ENCODE measurements around the gene PHF5A.

PHF5A gene

DNA sequence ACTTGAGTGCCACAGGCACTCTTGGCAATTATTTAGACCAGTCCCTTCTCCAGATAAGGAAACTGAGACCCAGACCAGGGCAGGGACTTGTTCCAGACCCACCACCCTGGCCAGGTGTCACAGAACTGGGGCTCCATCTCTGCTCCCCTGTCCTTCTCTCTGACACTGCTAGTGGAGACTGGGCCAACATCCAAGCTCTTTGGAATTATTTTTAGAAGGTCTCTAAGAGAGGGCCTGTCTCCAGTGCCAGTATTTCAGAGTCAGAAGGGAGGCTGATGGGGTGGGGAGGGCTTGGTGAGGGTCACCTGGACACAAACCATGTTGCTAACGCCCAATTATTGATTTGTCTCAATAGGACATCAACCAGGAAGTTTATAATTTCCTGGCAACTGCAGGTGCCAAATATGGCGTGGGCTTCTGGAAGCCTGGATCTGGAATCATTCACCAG lies 43.1 kb upstream of the PHF5A start:
- H3K4me3 ChIP-seq (ENCODE audit: low read depth, low read length) = no peak overlapping the region
- no peak for TF ChIP-seq CTCF (IDR thresholded peaks at IDR 0.05; ENCODE audit: low read depth, low read length, missing control alignments)
- DNase-seq (ENCODE audit: low read depth) = no peak

GRCh38 chr22:41508770-41509170 lies 40.3 kb upstream of the PHF5A start:
- DNase-seq (ENCODE audit: low read depth) = no peak
- no peak for TF ChIP-seq CTCF (IDR thresholded peaks at IDR 0.05; ENCODE audit: low read depth, low read length, missing control alignments)
- H3K4me3 ChIP-seq (ENCODE audit: low read depth, low read length) = no peak overlapping the region

DNA sequence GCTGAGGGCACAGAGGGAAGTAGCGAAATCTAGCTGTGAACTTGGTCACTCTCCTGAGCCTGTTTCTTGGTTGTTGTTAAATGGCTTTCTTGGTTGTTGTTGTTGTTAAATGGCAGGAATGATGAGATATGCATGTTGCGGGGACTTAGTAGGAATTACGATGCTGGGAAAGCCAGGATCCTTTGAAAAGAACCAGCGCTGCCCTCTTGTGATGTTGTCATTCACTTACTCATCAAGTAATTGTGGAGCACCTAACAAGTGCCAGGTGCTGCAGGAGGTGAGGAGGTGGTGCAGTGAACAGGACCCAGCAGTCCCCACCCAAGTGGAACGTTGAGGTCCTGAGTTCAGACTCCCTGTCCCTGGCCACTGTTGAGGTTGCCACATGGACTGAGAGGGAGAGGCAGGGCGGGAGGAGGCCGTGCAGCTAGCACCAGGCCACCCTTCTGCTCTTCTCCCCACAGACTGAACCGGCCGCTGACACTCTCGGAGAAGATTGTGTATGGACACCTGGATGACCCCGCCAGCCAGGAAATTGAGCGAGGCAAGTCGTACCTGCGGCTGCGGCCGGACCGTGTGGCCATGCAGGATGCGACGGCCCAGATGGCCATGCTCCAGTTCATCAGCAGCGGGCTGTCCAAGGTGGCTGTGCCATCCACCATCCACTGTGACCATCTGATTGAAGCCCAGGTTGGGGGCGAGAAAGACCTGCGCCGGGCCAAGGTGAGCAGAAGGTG lies 39.0 kb upstream of the PHF5A start:
- no peak for TF ChIP-seq CTCF (IDR thresholded peaks at IDR 0.05; ENCODE audit: low read depth, low read length, missing control alignments)
- no peak overlapping the region for H3K4me3 ChIP-seq (ENCODE audit: low read depth, low read length)
- DNase-seq (ENCODE audit: low read depth) = no peak

GRCh38 chr22:41505511-41506220 lies 37.2 kb upstream of the PHF5A start:
- no peak for TF ChIP-seq CTCF (IDR thresholded peaks at IDR 0.05; ENCODE audit: low read depth, low read length, missing control alignments)
- no peak overlapping the region for H3K4me3 ChIP-seq (ENCODE audit: low read depth, low read length)
- DNase-seq (ENCODE audit: low read depth) = no peak

- no peak for DNase-seq (ENCODE audit: low read depth)
- no peak for TF ChIP-seq CTCF (IDR thresholded peaks at IDR 0.05; ENCODE audit: low read depth, low read length, missing control alignments)
- H3K4me3 ChIP-seq (ENCODE audit: low read depth, low read length) = no peak overlapping the region
Measured at GRCh38 chr22:41504816-41505215, 36.3 kb upstream of the PHF5A start.

- no peak for TF ChIP-seq CTCF (IDR thresholded peaks at IDR 0.05; ENCODE audit: low read depth, low read length, missing control alignments)
- H3K4me3 ChIP-seq (ENCODE audit: low read depth, low read length) = no peak overlapping the region
- no peak for DNase-seq (ENCODE audit: low read depth)
Measured at GRCh38 chr22:41504397-41504796, 35.9 kb upstream of the PHF5A start.

All from GM12864 (cell line).